Tongue (tissue), 2 donors: ENCODE results near the gene POLR3A. TPM values are rescaled to one million over a fixed set of nuclear protein-coding genes. Genes with fewer than 3 reads are reported as not detected.

Experiments
- DNase-seq: peaks from one replicate; pipeline ENCODE4 v3.0.0-alpha.2; 2015
- total RNA-seq: library from RNA; depleted of rRNA; stranded (reverse); fragments of >200 nt; gene quantifications from one replicate; pipeline ENCODE4 v1.2.3, GENCODE V29; 2014

POLR3A gene
- total RNA-seq, 1 donor from 2014 or later, result 23.6 TPM

GRCh38 chr10:77977016-77977415 lies 52.3 kb downstream of the POLR3A start:
- no peak for DNase-seq

GRCh38 chr10:77975086-77975666 lies 54.1 kb downstream of the POLR3A start:
- DNase-seq, result no peak

DNA sequence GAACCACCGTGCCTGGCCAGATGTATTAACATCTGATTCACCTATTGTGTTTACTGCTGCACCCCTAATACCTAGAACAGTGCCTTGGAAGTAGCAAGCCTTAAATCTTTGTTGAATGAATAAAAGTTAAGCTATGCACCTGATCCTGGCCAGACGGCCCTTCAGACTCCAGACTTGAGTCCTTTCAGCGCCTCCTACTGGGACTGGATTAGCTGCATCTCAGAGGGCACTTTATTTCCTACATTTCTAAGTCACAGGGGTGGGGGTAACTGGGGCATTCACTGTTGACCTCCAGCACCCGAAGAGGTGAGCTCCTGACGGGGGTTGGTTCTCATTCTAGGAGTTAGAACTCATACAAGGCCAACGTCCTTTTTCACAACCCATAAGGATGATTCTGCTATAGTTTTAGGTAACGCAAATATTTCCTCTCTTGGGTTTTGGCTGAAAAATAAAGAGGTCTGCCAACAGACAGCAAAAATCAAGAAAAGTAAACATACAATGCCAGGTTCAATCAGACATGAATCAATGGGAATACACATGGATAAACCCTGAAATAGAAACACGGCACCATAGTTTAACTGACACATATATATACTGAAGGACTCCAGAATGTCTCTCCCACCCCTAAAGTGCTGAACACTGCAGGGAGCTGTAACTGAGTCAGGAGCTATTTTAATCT lies 54.8 kb downstream of the POLR3A start:
- peak; percentile 40 for DNase-seq

DNA sequence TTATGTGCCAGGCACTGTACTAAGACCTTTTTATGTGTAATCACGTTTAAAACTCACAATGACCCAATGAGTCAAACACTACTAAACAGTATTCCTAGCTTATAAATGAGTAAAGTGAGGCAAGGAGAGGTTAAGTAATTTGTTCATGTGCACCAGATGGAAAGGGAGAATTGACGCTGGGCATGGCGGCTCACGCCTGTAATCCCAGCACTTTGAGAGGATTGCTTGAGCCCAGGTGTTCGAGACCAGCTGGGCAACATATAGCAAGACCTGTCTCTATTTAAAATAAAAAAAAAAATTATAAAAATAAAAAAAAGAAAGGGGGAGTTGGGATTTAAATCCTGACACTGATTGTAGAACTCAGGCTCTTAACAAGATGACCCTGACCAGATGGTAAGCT lies 56.0 kb downstream of the POLR3A start:
- no peak for DNase-seq

DNA sequence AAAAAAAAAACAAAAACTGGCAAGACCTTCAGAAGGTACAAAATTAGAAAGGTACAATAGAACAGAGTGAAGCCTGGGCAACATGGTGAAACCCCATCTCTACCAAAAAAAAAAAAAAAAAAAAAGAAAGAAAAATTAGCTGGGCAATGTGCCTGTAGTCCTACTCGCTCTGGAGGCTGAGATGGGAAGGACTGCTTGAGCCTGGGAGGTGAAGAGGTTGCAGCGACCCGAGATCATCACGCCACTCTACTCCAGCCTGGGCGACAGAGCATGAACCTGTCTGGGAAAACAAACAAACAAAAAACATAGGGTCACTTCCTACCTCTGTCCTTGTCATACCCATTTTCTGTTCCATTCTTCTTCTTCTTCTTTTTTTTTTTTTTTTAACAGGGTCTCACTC lies 57.2 kb downstream of the POLR3A start:
- no peak for DNase-seq

DNA sequence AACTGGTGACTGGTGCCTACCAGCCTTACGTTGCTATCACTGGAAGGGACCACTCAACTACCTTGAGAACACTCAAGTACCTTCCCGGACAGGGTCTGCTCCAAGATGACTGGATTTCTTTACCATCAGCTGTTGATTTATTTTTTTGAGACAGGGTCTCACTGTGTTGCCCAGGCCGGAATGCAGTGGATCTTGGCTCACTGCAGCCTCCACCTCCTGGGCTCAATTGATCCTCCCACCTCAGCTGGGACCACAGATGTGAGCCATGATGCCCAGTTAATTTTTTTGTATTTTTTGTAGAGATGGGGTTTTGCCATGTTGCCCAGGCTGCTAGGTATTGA lies 57.5 kb downstream of the POLR3A start:
- DNase-seq, result no peak

DNA sequence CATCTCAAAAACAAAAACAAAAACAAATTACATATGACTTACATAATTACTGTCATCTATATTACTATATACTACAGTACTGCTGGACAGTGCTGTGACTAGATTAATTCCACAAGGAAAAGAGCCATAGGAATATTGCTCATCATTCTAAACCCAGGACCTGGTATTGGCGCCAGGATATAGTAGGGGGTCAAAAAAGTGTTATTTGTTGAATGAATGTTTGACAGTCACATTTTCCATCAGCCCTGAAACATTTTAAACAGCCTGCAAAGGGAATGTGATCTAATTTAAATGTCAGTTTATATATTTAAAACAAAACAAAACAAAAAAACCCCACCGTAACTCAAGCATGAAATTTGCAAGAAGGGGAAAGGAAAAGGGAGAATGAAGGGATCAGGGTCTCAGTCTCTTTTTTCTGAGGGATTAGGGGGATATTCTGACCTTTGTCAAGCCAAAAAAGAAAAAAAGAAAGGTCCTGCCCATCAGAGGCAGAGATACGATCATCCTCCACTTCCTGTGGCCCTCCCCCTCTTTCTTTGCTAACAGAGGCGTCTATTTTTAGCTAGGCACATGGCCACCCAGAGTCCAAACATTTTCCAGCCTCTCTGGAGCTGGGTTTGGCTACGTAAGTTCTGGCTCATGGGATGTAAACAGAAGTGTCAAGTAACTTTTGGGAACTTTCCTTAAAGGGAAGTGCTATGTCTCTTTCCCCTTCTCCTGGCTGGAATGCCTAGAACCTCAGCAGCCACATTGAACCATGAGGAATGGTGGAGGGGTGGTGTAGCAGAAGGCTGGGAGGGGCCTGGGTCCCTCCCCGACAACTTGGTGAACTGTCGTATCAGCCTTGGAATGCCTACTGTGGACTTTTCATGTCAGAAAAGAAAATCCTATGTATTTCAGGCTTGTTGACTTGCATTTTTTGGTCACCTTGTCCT lies 58.2 kb downstream of the POLR3A start:
- DNase-seq, result peak; percentile 93

DNA sequence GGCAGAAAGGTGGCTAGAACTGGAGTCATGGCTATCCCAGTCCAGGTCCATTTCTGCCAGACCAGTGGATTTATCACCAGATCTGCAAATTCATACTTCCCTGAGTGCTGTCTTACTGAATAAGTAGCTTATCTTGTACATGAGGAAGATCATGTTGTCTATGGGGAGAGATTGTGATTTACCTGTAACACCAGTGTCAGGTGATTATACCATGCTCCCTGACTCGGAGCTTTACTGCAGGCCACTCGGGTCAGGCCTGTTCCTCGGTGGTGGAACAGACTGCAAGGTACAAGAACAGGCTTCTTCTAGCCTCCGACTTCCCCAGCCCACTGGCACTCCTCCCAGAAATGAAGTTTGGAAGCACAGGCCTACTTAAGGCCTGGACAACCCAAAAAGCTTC lies 60.2 kb downstream of the POLR3A start:
- peak; percentile 64 for DNase-seq

DNA sequence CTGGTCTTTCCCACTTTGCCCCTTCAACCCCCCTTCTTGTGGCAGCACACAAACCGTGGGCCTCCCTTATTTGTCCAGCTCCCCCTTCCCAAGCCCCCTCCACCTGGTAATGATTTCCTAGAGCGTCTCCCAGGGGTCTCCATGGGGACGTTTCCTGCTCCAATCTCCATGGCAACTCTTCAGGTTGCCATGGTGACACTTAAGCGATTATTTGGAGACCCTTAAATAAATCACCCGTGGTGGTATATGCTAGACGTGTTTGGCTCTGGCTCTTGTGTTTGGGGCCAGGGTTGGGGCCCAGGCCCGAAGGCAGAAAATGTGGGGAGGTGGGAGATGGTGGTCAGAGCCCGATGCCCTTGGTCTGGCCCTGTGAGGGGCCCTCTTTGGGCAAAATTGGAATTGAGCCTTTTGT lies 61.7 kb downstream of the POLR3A start:
- DNase-seq, result peak; percentile 72

DNA sequence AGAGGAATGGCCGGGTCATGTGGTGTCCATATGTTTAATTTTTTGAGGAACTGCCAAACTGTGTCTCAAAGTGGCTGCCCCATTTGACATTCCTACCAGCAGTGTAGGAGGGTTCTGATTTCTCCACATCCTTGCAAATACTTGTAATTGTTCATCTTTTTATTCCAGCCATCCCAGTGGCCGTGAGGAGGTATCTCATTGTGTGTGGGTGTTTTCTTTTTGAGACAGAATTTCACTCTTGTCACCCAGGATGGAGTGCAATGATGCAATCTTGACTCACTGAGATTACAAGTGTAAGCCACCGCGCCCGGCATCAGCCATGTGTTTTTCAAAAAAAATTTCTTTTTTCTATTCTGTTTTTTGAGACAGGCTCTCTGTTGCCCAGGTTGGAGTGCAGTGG lies 64.0 kb downstream of the POLR3A start:
- no peak for DNase-seq

DNA sequence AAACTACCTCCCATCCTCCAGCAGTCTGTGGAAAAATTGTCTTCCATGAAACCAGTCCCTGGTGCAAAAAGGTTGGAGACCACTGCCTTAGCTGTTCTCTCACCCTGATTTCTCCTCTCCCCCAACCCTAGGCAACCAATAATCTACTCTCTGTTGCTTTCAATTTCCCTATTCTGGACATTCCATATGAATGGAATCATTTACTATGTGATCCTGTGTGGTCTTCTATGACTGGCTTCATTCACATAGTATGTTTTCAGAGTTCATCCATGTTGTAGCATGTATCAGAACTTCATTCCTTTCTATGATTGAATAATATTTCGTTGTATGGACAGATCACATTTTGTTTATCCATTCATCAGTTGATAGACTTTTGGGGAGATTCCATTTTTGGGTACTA lies 64.5 kb downstream of the POLR3A start:
- no peak for DNase-seq

- DNase-seq, result no peak
These were observed 65.4 kb downstream of the POLR3A start for GRCh38 chr10:77963901-77964300.

- DNase-seq, result no peak
These were observed 66.8 kb downstream of the POLR3A start for GRCh38 chr10:77962350-77963146.

- DNase-seq, result no peak
These were observed 67.6 kb downstream of the POLR3A start for GRCh38 chr10:77961668-77962067.

GRCh38 chr10:77960829-77961329 lies 68.4 kb downstream of the POLR3A start:
- DNase-seq, result no peak

GRCh38 chr10:77959887-77960455 lies 69.3 kb downstream of the POLR3A start:
- no peak for DNase-seq

- peak; percentile 37 for DNase-seq
These were observed 69.9 kb downstream of the POLR3A start for GRCh38 chr10:77959384-77959783.

- DNase-seq, result no peak
These were observed 74.2 kb downstream of the POLR3A start for GRCh38 chr10:77955136-77955535.

DNA sequence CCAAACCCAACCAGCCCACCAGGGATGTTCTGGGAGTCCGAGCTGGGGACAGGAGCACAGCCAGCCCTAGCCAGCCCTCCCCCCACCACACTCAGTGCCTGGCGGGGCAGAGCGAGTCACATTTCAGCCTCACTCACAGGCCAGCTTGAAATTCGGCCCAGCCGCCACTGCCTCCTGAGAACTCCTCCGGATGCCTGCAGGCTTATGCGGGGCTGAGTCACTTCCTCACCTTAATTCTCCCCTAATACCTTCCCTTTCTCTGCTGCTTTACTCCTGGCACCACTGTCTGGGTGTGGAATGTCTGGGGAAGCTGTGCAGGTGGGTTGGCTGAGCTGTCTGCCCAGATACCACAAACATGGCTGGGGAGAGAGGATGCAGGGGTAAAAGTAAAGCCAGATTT lies 80.1 kb downstream of the POLR3A start:
- peak; percentile 68 for DNase-seq

GRCh38 chr10:77946084-77946483 lies 83.2 kb downstream of the POLR3A start:
- DNase-seq, result no peak

DNA sequence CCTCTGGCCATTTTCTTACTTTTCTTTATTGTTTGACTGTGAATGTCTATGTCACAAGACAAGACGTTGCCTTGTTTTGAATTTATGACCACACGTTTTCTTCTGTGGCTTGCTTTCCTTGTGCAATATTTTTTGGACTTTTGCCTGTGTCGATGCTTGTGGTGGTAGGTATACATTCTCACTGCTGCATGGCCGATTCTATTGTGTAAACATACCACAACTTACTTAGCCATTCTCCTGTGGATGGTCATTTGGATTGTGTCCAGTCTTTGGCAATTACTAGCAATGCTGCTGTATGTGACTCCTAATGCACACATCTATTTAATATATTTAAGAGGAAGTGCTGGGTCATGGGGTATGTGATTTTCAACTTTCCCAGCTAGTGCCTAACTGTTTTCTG lies 84.8 kb downstream of the POLR3A start:
- DNase-seq, result no peak
